Anterior cingulate cortex (tissue), 58 donors: ENCODE results near the gene GALNT12.

Experiments
- DNase-seq, 58 donors: peaks; one replicate each; lab custom pipeline; 2025; lab: John Stamatoyannopoulos, UW

Gene GALNT12

GRCh38 chr9:98852460-98852734 lies 44.9 kb downstream of the GALNT12 start:
- DNase-seq, result no peak

- DNase-seq, result no peak
Measured at GRCh38 chr9:98852961-98853360, 45.5 kb downstream of the GALNT12 start.

GRCh38 chr9:98854266-98854665 lies 46.8 kb downstream of the GALNT12 start:
- DNase-seq, result no peak

GRCh38 chr9:98855592-98855991 lies 48.1 kb downstream of the GALNT12 start:
- DNase-seq, result no peak

GRCh38 chr9:98856982-98857381 lies 49.5 kb downstream of the GALNT12 start:
- DNase-seq, result no peak

GRCh38 chr9:98859941-98860340 lies 52.5 kb downstream of the GALNT12 start:
- DNase-seq, result no peak

- peak in 40 of 58 donors; percentile 4 to 69 (median 24) for DNase-seq
Measured at GRCh38 chr9:98860871-98861293, 53.4 kb downstream of the GALNT12 start.

GRCh38 chr9:98861781-98862504 lies 54.5 kb downstream of the GALNT12 start:
- DNase-seq, result no peak

GRCh38 chr9:98862936-98863335 lies 55.5 kb downstream of the GALNT12 start:
- no peak for DNase-seq

- DNase-seq, result no peak
Measured at GRCh38 chr9:98864281-98865174, 57.1 kb downstream of the GALNT12 start.

- DNase-seq, result no peak
Measured at GRCh38 chr9:98865284-98865875, 57.9 kb downstream of the GALNT12 start.

- no peak for DNase-seq
Measured at GRCh38 chr9:98866435-98867102, 59.1 kb downstream of the GALNT12 start.

GRCh38 chr9:98867103-98867428 lies 59.6 kb downstream of the GALNT12 start:
- DNase-seq, result peak in 2 of 58 donors; percentile 2

- DNase-seq, result peak in 14 of 58 donors; percentile 4 to 22 (median 11)
Measured at GRCh38 chr9:98867429-98868168, 60.1 kb downstream of the GALNT12 start.

GRCh38 chr9:98869078-98869745 lies 61.7 kb downstream of the GALNT12 start:
- DNase-seq, result no peak

GRCh38 chr9:98869866-98870265 lies 62.4 kb downstream of the GALNT12 start:
- no peak for DNase-seq

- no peak for DNase-seq
Measured at GRCh38 chr9:98870782-98871557, 63.5 kb downstream of the GALNT12 start.

- no peak for DNase-seq
Measured at GRCh38 chr9:98871558-98872065, 64.1 kb downstream of the GALNT12 start.

- DNase-seq, result no peak
Measured at GRCh38 chr9:98873526-98873925, 66.1 kb downstream of the GALNT12 start.
